GM19238 (cell line): Measurements from ENCODE around the gene LTO1.

Experiments
- DNase-seq: peaks from one replicate; pipeline ENCODE4 v3.0.0; 2011; ENCODE audit warnings: low spot score; ENCODE audit not compliant: insufficient read length

LTO1 gene

GRCh38 chr11:69674886-69675714 lies at the start of gene LTO1:
Gene LTO1, minus strand, starts transcription at chr11:69675353. Its CDS starts 114 bp downstream, at chr11:69675239.
- DNase-seq, result peak; percentile 97

- no peak for DNase-seq
Measured at GRCh38 chr11:69721745-69722144, 46.6 kb upstream of the LTO1 start.

- no peak for DNase-seq
Measured at GRCh38 chr11:69721106-69721505, 46.0 kb upstream of the LTO1 start.

- no peak for DNase-seq
Measured at GRCh38 chr11:69718912-69719311, 43.8 kb upstream of the LTO1 start.

GRCh38 chr11:69718147-69718546 lies 43.0 kb upstream of the LTO1 start:
- peak; percentile 64 for DNase-seq

- no peak for DNase-seq
Measured at GRCh38 chr11:69716891-69717747, 42.0 kb upstream of the LTO1 start.

GRCh38 chr11:69716099-69716498 lies 40.9 kb upstream of the LTO1 start:
- DNase-seq, result no peak

GRCh38 chr11:69715446-69715845 lies 40.3 kb upstream of the LTO1 start:
- no peak for DNase-seq

- DNase-seq, result no peak
Measured at GRCh38 chr11:69711822-69712801, 37.0 kb upstream of the LTO1 start.

- DNase-seq, result no peak
Measured at GRCh38 chr11:69708736-69709401, 33.7 kb upstream of the LTO1 start.

GRCh38 chr11:69707176-69707575 lies 32.0 kb upstream of the LTO1 start:
- no peak for DNase-seq

- DNase-seq, result no peak
Measured at GRCh38 chr11:69705901-69706787, 31.0 kb upstream of the LTO1 start.

- DNase-seq, result no peak
Measured at GRCh38 chr11:69705351-69705811, 30.2 kb upstream of the LTO1 start.

GRCh38 chr11:69704508-69705253 lies 29.5 kb upstream of the LTO1 start:
- DNase-seq, result no peak

- DNase-seq, result no peak
Measured at GRCh38 chr11:69703768-69704507, 28.8 kb upstream of the LTO1 start, which contains the start of gene FGF19. Gene FGF19, minus strand, starts transcription at chr11:69704022. Its CDS starts 146 bp downstream, at chr11:69703876.

- DNase-seq, result no peak
Measured at GRCh38 chr11:69703453-69703767, 28.3 kb upstream of the LTO1 start.

- no peak for DNase-seq
Measured at GRCh38 chr11:69702769-69703452, 27.8 kb upstream of the LTO1 start.
